ENCODE results near the gene PAPOLA.

Gene PAPOLA

DNA sequence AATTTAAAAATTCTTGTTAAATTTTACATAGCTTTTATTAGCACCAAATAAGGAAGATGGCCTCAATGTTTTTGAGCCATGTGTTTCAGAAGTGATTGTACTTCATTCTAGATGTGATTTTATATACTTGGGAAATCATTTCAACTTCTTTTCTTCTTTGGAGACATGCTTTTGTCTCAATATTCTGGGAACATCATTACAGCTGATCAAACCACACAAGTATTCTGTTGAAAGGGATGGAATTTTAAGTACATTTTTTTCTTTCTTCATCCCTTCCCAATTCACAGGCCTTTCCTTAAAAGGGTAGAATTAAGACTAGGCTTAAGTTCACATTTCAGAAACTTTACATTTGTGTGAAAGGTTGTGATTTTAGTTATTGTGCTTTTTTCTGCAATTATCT, 66.4 kb downstream of the PAPOLA start:
- no peak for DNase-seq

DNA sequence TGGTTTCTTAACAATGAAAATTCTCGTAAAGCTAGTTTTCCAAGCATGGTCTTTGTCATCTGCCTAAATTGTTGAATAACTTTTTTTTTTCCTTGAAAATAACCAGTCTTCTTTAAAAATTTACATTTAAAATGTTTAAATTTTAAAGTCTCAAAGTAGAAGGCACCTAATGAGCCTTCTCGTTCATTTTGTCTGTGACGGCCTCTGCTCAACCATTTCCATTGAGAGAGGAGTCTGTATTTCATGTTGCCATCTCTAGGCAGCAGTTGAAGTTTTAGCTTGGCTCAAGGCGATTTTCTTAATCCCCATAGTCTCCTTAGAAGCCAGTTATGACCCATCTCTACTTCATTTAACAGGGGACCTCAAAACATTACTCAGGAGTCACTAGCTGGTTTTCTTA, 69.1 kb downstream of the PAPOLA start:
- no peak for DNase-seq

DNA sequence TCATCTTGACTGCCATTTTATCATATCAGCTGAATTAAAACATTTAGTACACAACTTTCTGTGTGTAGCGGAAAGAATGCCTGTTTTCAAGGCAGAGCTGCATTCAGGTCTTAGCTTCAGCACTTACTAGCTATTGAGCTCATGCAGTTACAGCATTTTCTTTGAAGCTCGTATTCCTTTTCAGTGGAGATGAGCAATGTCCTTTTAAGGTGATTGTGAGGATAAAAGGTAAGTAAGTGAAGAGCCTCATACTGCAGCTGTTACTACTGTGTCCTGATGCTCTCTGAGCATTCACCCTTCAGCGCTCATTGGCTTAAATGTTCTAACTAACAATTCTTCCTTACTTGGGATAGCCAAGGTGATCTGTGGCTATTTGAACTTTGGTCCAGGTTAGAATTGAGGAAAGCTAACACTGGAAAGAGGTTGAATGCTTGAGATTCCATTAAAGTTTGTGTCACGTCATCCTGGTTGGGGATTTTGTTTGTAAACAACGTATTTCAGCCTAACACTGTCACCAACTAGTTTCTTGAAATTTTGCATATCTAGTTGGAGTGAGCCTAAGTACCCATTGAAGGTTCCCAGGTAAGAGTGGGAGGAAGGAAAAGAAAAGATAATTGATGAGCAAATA, 71.4 kb downstream of the PAPOLA start:
- DNase-seq: no peak

DNA sequence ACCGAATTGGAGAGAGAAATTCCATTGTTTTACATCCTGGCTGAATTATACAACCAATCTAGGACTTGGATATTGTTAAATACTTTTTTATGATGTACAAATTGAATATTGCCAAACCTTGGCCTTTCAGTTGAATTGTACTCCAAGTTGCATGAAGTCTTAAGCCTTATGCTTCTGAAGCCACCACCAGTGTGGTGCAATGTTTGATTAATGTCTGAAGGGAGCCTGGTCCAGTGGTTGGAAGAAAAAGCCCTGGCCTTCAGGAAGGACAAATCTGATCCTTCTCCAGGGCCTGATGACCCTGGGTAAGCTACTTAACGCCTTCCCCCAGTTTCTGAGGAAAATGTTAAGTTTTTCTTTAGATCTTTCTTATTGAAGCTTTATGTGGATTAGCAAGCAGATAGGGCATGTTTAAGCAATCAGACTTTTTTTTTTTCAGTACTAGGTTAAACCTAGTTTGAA, 72.0 kb downstream of the PAPOLA start:
- no peak for DNase-seq

DNA sequence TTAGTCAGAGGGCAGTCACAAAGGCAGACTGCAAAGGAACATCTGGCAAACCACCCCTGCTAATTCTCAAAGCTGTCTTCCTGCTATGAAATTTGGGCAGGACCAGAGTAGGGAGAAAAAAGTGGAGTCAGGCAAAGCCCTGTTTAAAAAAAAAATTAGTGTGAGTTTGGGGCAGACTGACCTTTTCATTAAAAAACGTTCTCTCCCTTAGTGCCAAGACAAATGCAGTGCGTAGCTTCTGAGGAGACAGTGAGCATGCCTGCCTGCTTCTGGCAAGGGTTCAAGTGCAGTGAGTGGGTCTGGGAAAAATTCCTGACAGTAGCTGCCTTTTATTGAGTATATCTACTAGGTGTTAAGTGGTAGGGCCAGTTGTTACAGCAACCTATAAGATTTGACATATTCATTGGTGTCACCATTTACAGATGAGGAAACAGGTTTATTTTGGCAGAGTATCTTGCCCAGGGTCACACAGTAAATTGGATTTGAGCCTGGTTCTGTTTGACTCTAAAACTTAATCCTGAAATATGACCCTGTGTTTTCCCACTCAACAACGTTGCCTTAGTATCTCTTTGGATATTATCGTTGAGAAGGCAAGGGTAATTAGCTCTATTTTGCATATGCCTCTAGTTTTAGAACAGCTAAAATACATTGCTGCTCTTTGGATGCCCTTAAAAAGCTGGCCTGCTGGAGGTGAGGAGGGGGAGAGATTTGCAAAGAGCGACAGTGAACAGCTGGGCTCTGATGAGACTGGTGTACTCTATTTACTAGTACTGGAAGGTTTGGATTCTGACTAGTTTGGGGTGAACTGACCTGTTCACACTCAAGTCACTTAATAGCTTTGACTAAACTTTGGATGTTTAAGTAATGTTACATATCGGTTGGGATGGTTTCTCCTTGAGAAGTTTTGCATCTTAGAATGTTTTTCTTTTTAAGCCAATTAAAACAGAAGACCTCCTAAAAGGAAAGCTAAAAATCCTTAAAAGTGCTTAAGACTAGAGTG, 72.8 kb downstream of the PAPOLA start:
- no peak for DNase-seq

DNA sequence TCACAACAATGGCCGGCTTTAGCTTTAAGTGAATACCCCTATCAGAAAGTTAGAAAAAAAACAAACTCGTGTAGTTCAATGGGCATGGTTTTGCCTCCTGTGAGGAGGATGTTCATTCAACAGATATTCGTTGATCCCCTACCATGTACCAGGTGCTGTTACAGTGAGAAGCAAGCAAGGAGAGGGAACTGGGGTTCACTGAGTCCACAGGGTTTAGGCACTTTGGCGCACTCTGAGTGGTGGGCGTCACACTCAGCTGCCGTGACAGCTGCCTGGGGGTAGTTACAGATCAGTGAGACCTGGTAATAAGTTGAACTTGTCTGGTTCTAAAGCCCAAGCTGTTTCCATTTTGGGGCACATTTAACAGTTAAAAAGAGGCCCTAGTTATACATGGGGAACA, 74.2 kb downstream of the PAPOLA start:
- no peak for DNase-seq

DNA sequence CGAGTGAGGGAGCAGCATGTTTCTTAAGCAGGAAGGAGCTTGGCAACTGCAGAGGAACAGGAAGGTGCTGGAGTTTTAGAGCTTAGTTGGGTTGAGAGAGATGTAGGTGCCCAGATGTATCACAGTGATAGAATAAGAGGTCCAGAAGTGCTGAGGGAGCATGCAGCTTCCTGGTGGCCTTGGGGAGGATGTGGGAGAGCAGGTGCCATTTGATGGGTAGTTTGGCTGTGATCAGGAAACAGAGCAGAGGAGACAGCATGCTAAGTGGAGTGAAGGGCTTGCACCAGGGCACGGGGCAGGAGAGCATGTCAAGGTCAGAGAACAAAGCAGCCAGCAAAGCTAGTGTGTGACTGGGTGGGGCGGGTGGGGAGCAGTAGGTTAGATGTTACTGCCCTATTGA, 74.8 kb downstream of the PAPOLA start:
- DNase-seq: no peak

DNA sequence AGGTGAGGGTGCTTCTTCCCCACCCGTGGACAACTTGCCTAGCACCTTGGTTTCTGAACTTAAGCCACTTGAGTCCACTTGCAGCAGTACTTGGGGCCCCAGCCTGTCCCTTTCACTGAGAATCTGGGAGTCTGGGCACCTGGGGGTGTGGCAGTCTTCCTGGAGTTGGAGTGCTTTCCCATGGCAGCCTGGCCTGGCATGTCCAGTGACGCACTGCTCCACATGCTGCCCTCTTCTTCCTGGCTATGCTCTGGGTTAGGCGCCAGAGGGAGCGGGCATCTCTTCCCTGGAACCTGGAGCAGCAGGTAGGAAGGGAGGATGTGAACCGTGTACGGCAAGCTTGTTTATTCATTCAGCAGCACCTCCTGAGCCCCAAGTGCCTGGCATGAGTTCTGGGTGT, 76.4 kb downstream of the PAPOLA start:
- DNase-seq: no peak

DNA sequence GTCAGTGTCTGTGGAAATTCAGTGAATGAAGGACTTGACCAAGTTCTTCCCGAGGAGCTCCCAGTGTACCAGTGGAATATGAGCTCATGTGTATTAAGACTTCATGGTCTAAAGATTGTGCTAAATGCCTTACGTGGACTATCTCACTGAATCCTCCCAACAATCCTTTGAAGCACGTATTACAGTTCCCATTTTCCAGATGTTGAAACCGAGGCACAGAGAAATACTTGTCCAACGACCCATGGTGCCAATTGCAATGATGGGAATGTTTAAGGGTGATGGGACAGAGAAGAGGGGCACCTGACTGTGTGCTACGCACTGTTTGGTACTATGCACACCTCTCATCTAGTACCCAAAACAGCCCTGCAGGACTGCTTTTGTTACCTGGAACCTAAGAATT, 77.2 kb downstream of the PAPOLA start:
- DNase-seq: no peak

DNA sequence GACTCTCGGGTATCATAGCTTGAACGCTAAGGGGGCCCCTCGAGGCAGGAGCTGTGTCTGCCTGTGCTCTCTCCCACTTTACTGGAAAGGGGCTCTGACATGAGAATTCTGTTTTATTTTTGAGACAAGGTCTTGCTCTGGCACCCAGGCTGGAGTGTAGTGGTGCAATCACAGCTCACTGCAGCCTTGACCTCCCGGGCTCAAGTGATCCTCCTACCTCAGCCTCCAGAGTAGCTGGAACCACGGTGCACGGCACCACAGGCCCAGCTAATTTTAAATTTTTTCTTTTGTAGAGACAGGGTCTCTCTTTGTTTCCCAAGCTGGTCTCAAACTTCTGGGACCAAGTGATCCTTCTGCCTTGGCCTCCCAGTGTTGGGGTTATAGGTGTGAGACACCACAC, 77.7 kb downstream of the PAPOLA start:
- no peak for DNase-seq

DNA sequence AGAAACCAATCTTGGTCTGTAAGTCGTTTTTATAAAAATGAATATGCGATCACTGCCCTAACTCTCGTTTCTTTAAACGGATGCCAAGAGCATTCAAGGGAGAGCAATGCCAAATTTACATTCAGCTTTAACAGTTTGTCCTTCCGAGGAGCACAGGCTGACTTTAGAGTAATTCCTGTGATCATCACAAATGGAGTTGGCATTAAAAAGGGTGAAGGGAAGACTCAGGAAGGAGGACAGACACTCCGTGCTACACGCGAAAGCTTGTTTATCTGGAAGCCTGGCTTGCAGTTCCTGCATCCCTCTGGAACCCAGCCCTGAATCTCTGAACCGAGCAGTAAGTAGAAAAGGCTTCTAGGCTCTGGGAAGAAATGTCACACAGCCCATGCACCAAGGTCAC, 78.4 kb downstream of the PAPOLA start:
- DNase-seq: no peak

DNA sequence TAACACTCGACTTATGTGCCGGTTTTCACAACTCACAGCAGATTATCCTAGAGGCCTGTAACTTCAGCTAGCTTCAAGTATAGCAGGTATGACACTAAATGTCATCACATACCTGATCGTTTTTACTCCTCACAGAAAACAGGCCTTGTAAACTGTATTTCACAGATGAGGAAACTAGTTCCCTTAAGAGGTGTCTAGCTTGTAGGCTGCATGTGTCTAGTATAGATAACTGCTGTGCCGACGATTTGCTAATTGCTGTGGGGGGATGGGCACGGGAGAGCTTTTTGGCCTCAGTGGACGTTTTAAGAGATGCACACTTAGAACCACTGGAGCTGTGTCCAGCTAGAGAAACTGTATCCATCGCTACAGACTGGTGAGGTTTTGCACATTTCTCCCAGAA, 78.8 kb downstream of the PAPOLA start:
- no peak for DNase-seq

DNA sequence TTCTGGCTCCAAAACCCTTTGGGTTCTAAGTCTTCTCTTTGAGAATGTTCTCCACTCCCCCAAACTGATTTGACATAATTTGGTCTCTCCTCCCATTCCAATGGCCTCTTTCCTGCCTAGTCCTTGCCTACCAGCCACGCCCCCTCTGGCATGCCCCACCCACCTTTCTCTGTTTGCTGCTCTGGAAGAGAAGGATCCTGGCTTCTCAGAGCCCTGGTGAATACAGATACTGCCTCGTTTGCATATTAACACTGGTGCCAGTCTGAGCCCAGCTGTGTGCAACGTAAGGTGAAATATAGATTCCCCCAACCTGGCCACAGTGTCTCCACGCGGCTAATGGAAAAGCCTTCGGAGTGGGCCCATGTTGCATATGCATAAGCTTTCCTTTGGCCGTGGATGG, 79.7 kb downstream of the PAPOLA start:
- no peak for DNase-seq

DNA sequence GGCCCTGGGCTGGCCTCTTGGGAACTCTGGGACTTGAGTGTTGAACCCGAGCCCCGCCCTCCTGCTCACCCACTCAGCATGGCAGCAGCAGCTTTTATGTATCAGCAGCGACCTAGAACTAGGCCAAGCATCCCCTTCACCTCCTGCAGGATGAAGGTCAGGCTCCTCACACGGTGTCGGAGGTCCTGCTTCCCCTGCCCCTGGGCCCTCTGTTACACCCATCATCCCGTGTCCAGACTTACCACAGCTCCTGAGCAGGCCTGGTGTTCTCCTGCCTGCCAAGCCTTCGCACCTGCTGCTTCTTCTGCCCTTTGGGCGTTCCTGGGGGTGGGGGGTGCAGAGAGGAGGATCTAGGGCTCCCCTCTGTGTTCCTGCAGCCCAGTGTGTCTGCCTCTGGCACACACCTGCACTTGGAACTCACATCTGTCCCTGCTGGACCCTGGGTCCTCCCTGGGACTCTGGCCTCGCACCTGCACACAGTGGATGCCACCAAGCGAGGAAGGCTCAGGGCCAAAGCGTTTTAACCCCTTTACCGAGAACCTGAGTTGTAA, 80.3 kb downstream of the PAPOLA start:
- DNase-seq: no peak

DNA sequence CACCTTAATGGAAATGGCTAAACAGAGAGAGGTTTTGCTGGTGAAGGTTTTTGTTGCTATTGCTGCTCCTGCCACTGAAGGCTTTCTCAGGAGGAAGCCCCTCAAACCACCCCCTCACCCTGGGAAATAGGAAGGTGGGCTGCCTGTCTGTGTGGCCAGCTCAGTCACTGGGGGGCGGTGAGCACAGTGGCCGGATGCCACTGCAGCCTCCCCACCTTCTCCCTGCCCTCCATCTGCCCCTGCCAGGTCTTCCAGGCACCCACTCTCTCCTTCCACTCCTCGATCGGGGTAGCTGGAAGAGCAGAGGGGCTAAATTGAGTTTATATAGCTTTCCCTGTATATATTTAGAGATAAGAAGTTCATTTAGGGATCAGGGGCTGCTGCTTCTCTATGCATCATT, 80.8 kb downstream of the PAPOLA start:
- no peak for DNase-seq

DNA sequence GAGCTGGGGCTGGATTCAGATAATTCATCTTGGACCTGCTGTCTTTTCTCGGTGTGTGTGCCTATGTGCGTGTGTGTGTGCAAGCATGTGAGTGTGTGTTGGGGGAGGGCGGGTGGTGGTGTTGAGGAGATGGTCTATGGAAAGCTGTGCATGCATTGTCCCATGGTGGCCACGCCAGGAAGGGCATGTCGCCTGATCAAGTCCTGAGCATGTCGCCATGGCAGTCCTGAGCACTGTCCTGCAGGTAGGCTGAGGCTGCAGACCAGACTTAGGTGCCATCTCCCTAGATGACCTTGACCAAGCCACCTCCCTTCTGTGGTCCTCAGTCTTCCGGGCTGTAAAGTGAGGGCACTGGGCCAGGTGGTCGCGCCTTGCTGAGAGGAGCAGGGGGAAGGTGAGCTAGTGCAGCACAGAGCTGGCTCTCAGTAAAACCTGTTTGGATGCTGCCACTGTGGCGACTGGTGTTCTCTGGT, 81.4 kb downstream of the PAPOLA start:
- no peak for DNase-seq

DNA sequence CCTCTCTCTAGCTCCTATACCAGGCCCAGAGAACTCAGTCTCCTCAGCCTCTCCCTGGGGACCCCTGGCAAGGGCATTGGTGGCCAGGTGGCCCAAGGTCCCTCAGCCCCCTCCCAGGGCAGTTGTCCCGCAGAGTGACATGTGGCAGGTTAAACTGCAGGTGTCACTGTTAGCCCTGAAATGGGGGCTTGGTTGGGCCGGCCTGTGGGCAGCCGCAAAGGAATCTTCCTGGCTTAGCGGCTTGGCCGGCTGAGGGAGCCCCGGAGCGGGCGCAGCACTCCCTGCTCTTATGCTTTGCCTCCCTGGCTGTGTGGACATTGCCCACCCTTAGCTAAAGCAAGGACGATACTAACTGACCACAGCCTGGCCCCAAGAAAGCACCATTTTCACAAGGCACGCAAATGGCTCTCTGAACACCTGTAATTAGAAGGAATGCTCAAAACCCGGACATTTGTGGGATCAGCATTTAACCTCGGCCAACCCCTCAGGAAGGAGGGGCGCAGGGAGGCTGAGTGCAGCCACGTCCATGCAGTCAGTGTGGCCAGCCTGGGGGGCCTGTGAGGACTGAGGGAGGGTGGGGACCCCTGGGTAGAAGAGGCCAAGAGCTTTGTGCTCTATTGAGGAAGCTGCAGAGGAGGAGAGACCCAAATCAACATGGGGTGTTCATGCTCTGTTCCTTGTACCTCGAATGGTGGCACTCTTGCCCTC, 82.2 kb downstream of the PAPOLA start:
- no peak for DNase-seq

DNA sequence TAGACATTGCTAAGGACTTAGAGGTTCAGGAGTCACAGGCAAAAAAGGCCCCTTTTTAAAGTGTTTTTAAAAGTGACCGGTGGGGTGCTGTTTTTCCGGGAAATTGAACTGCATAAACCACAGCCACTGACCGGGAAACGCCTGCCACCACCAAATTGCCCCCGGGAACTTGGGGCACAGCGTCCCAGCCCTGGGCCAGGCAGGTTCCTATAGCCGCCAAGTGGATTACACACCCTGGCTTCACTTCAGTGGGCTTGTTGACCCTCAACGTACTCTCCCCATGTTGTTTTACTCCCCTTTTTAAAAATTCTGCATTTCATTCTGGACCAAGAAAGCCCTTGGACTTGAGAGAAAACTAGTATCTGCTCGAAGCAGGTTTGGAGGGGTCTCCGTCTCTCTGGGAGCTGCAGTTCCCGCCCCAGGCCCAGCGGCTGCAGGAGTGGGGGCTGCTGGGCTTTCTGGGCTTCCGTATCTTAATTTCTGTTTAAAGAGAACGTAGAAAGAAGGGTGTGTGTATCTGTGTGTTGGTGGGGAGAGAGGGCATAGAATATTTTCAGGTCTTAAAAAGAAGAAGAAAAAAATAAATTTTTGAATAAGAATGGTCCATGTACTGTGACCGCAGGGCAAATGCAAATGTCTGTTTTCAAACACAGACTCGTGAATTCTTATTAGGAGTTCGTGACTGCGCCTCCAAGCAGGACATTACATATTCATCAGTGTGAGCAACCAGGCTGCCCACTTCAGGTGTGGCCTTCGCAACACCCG, 82.9 kb downstream of the PAPOLA start:
- no peak for DNase-seq

DNA sequence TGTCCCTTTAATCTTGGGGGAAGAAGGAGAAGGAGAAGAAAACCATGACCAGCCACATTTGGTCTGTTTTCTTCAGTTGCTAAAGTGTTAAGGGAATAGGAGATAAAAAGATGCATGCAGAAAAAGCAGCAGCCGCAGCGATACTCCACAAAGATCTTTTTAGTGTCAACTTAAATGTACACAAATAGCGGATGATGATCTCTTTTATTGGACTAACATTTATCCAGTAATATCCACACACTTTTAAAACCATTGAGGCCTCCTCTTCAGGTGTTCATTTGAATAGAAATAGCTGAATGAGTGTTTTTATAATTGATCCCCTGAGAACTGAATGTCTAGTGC, 83.5 kb downstream of the PAPOLA start:
- no peak for DNase-seq

DNA sequence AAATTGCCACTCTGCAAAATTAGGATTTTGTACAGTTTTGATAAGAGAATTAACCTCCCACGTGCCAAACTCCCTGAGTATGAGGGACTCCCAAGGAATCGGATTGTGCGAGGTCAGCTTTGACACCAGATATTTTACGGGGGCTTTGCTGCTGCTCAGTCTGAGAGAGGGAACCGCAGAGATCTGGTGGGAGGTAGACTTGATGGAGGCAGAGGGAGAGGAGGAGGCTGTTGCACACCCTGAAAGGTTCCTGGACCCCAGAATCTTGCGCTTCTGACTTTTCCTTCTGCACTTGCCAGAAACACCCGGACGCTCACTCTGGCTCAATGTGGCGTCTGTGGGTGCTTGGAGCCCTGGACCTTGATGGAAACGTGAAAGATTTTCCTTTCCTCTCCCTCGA, 83.9 kb downstream of the PAPOLA start:
- DNase-seq: no peak

DNA sequence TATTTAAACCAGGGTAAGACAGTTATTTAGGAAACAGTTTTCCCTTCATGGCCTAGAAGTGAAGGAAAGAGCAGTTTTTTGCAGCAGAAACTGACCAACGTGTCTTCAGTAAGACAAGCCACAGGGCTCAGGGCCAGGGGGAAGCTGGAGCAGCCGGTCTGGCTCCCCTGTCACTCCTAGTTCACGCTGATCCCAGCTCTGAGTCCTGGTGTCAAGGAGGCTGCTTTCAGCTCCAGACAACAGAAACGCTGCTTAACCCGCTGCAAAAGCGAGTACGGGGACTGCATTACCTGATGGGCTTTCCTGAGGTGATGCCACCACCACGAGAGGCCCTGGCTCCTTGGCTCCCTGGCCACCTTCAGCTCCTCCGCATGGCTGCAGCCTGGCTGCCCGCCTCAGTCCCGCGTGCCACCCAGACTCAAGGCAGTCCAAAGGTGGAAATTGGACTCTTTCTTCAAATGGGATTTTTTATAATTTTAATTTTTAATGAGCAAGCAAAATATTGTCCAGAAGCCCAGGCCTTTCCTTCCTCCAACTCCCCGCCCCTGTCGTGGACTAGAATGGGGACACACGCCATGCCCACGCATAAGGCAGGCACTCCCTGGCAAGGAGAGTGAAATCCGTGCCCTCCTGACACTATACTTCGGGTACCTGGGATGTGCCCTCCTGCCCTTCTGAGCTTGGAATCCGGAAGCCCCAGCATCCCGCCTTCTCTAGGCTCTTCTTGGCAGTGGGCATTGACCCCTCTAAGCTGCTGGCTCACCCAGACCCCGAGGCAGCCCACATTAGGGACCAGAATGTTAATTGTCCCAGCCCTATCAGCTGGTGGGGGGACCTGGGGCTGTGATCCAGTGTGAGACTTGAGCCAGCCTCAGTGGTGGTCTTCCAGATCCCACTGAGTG, 85.0 kb downstream of the PAPOLA start:
- no peak for DNase-seq

Measured in SW 1271 (cell line).